ENCODE measurements around the gene SAMM50. TPM values are rescaled to one million over a fixed set of nuclear protein-coding genes. Genes with fewer than 3 reads are reported as not detected.

Gene SAMM50
- total RNA-seq, result 53.6 and 58.5 TPM in 2 replicates

GRCh38 chr22:43955040-43955882, at the start of gene SAMM50:
Gene SAMM50, plus strand, starts transcription at chr22:43955442. Its CDS starts 136 bp downstream, at chr22:43955578.

GRCh38 chr22:43923631-43924464, 31.4 kb upstream of the SAMM50 start, which contains the start of gene PNPLA3:
Gene PNPLA3, plus strand, starts transcription at chr22:43923805. Its CDS starts 107 bp downstream, at chr22:43923912.

GRCh38 chr22:44024288-44024921, 69.2 kb downstream of the SAMM50 start, which contains the start of gene PARVB:
Gene PARVB, plus strand, starts transcription at chr22:44024302. Its CDS starts 38 bp downstream, at chr22:44024340.

Other genes with a start within 250 kb of the SAMM50 start
- 1.7 and 1.9 TPM in 2 replicates for gene EFCAB6, start 143.1 kb upstream of the SAMM50 start, total RNA-seq
- not detected in 2 replicates for gene SULT4A1, start 92.9 kb upstream of the SAMM50 start, total RNA-seq
- not detected in 2 replicates for gene PNPLA5, start 63.4 kb upstream of the SAMM50 start, total RNA-seq
- gene PNPLA3, start 31.6 kb upstream of the SAMM50 start, total RNA-seq, result 3.5 and 4.9 TPM in 2 replicates
- gene PARVB, start 68.9 kb downstream of the SAMM50 start, total RNA-seq, result 36.9 and 74.1 TPM in 2 replicates
- gene PARVG, start 225.5 kb downstream of the SAMM50 start, total RNA-seq, result not detected in 2 replicates